GM21825 (cell line): ENCODE measurements around the gene SEMA3D.

Source experiments
- ATAC-seq: cut with Tn5 transposase; IDR thresholded peaks from one replicate; pipeline ENCODE4 v1.9.1; 2021; ENCODE audit warnings: mild to moderate bottlenecking, moderate library complexity; ENCODE audit not compliant: unreplicated experiment

The SEMA3D gene

DNA sequence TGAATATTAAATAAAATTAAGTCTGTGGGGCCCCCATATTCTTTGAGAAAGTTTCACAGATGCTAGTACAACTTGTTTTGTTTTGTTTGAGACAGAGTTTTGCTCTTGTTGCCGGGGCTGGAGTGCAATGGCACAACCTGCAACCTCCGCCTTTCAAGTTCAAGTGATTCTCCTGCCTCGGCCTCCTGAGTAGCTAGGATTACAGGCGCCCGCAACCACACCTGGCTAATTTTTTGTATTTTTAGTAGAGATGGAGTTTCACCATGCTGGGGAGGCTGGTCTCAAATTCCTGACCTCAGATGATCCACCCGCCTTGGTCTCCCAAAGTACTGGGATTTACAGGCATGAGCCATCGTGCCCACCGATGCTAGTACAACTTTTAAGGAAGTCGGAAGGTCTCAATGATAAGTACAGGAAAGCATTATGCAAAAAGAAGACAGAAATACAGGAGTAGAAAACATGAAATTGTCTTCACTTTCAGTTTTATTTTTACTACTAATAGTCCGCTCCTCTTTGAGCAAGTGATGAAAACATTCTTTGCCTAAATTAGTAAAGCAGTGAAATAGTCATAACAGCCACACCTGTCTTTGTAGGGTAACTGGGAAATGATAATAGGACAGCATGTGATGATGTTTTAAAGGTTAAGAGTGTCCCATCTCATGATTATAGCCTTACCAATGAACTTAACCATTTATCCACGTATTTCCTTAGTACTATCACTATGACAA is 147.5 kb downstream of the SEMA3D start:
- ATAC-seq, result peak; percentile 78

GRCh38 chr7:85038466-85038865 is 148.4 kb downstream of the SEMA3D start:
- no peak for ATAC-seq

GRCh38 chr7:85033263-85033662 is 153.6 kb downstream of the SEMA3D start:
- no peak for ATAC-seq

GRCh38 chr7:85031475-85031874 is 155.4 kb downstream of the SEMA3D start:
- no peak for ATAC-seq

GRCh38 chr7:85030893-85031292 is 156.0 kb downstream of the SEMA3D start:
- ATAC-seq, result no peak

- peak; percentile 61 for ATAC-seq
These were observed 161.5 kb downstream of the SEMA3D start for GRCh38 chr7:85025312-85025756.

GRCh38 chr7:85023916-85024315 is 162.9 kb downstream of the SEMA3D start:
- ATAC-seq, result no peak

GRCh38 chr7:85023066-85023712 is 163.7 kb downstream of the SEMA3D start:
- no peak for ATAC-seq

GRCh38 chr7:85022064-85022697 is 164.7 kb downstream of the SEMA3D start:
- ATAC-seq, result no peak

DNA sequence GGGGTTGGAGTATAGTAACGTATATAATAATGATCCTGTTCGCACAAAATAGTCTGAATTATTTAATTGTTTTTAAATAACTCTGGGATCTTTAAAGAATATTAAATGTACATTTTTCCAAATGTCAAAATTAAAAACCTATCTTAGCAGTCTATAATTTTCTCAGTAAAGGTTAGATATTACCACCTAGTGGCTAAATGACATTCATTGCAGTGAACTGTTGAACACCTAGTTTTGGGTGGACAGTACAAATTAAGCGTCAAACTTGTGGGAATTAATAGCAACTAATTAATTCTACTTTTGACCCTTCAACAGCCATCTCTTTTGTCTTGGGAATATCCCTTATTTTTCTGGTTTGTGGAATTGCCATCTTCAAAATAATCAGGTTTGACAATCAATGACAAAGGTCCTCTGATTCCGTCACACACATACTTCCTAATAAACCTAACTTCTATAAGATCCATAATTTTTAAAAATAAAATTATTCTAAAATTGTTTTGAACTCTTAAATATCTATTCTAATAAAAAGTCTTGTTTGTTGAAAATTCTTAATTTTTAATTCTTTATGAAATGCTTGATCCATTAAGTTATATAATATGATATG is 165.7 kb downstream of the SEMA3D start:
- ATAC-seq, result no peak

DNA sequence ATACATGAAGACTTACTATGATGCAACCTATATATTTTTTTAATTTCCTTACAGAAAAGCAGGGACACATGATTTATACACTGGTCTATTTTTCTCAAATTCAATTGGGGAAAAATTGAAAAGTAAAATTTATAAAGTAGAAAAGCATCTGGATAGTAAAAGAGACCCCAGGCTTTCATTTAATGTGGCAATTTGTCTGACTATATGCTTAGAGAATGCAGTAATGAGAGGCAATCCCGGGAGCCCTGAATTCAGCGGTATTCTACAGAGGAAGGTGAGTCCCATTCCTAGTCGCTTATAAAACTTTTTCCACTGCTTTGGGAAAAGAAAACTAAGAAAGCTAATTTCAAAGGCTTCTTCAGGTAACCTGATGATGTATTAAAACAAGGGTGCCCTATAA is 167.1 kb downstream of the SEMA3D start:
- ATAC-seq, result no peak

GRCh38 chr7:85019176-85019575 is 167.7 kb downstream of the SEMA3D start:
- no peak for ATAC-seq

DNA sequence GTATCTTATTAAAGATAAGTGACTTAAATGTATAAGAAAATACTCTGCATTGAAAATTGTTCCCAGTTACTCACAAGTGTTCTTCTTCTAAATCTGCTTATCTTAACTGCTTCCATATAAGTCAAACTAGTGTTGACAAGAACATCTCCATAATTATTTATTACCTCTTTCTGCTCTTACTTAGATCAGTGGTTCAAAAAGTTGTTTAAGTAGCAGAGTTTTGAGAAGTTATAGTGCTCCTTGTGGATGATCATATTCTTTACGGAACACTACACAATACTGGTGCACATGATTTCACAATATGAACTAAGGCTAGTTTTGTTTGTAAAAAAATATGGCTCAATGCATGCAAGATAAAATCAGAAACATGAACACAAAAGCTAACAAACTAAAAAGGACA is 168.4 kb downstream of the SEMA3D start:
- ATAC-seq, result no peak

DNA sequence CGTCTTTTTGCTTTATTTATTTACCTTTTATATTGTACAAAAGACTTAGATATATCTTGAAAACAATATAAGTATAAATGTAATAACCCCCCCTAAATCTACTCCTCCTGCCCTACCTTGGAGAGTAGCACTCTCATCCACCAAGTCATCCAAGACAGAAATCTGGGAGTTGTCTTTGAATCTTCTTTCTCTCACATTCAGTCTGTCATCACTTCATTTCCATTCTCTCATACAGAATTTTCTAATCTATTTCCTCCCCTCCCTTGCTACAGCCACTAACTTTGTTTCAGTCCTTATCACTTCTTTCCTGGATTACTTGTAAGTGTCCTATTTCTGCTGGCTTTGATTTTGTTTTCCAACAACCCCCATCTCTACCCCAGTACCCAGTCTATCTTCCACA is 170.6 kb downstream of the SEMA3D start:
- ATAC-seq, result no peak

- ATAC-seq, result no peak
These were observed 171.8 kb downstream of the SEMA3D start for GRCh38 chr7:85014936-85015660.

- ATAC-seq, result no peak
These were observed 175.7 kb downstream of the SEMA3D start for GRCh38 chr7:85011127-85011526.

DNA sequence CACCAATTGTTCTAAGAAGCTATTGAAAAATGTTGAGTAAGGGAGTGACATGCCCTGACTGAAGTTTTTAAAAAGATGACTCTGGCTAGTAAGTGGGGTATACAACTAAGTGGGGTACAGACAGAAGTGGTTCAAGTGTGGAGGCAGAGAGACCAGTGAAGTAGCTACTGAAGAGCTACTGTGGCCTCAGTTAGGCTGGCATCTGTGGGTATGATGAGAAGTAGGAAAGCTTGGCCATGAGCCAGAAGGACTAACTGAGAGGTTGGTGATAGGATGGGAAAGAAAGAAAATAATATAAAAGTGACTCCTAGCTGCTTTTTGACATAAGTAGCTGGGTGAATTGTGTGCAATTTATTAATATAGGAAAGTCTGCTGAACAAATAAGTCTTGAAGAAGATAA is 176.6 kb downstream of the SEMA3D start:
- no peak for ATAC-seq

GRCh38 chr7:85006754-85007153 is 180.1 kb downstream of the SEMA3D start:
- ATAC-seq, result no peak

DNA sequence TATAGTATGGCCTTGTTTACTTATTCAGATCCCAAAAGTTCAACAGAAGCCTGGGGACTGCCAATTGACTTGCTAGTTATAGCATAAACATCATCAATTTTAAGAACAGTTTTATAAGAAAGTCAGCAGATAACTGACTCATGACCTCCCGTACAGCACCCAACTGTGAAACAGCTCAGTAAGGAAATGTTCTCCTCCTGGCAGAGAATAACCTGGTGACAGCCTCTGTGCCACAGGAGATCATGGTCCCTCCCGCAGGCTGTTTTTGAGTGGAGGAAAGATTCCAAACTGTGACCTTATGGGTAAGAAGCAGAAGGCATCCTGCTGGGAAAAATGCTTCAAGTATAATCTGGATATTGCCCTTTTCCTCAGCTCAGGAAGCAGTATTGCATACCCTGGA is 182.5 kb downstream of the SEMA3D start:
- ATAC-seq, result no peak

- no peak for ATAC-seq
These were observed 185.1 kb downstream of the SEMA3D start for GRCh38 chr7:85001495-85002345.
